HG02623 (cell line): Measurements from ENCODE around the gene PSMD11.
"Not testable (repeated sequence)": the region's sequence is repeated elsewhere in the genome, so short reads cannot be mapped to it uniquely, and the experiment has no call there.

ENCODE experiments used
- ATAC-seq: cut with Tn5 transposase; IDR thresholded peaks from one replicate; pipeline ENCODE4 v1.9.1; 2021; ENCODE audit warnings: moderate library complexity; ENCODE audit not compliant: unreplicated experiment

Gene PSMD11

DNA sequence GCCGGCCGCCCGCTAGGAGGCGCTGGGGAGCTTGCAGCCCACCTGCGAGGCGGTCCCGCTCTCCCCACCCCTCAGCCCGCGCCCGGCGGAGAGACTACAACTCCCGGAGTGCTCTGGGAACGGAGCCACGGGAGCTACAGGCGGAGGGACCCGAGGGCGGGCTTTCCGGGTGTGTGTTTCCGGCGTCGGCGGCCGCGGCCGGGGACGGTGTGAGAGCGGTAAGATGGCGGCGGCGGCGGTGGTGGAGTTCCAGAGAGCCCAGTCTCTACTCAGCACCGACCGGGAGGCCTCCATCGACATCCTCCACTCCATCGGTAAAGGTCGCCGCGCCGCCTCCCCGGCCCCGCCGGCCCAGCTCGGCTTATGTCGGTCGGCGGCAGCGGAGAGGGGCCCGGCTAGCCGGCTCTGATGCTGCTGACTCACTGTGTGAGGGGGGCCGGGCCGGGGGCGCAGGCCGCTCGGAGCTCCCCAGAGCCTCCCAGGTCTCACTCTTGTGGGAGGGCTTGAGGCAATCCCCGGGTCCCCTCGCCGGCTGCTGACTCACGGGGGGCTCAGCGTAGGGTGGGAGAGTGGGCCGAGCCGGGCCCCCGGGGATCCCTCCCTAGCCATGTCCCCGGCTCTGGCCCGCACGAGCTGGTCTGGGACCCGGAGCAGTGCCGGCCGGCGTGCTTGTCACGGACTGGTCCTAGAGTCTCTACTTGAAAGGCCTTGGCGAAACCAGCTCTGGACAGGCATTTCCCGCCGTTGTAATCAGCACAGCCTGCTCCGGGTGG is at the start of gene PSMD11:
Gene PSMD11, plus strand, starts transcription at position 210 of the 773 bp plus-strand sequence. Its CDS starts 14 bp downstream, at position 224.
- ATAC-seq = peak; percentile 87

DNA sequence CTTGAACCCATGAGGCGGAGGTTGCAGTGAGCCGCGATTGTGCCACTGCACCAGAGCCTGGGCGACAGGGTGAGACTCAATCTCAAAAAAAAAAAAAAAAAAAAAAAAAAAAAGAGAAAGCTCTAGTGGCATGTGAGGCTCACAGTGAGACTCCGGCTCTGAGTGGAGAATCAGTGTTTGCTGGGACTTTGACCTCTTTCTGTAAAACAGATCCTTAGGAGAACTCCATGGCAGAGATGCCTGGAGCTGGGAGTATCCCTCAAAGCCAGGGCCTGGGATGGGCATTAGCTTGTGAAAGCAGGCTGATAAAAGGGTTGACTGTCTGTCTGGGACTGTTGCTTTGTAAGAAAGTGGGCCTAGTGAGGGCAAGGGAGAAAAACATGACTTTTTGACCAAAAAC is 48.0 kb upstream of the PSMD11 start:
- ATAC-seq = no peak

DNA sequence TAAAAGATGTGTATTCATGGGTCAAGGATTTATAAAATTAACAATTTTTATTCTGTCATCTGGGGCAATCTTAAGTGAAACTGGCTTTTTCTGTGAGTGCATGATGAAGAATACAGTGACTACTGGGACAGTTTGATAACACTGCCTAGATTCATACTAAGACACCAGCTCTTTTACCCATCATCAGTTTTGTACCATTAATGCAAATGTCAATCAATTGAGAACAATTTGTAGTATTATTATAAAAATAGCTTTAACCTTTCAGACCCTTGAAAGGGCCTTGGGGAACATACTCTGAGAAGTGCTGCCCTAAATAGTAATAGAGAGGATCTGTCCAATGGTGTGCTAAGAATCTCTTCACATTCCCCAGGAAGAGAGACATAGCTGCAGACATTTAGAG is 45.4 kb upstream of the PSMD11 start:
- ATAC-seq = no peak

DNA sequence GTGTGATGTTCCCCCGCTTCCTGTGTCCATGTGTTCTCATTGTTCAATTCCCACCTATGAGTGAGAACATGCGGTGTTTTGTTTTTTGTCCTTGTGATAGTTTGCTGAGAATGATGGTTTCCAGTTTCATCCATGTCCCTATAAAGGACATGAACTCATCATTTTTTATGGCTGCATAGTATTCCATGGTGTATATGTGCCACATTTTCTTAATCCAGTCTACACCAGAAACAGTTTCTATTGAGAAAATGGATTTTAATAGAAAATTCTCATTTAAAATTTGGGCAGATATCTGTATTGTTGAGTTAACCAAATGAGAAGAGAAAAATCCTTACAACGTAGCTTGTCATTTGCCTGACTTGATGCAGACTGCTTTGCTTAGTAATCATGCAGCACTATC is 34.2 kb upstream of the PSMD11 start:
- ATAC-seq = not testable (repeated sequence)

GRCh38 chr17:32426894-32427293 is 17.4 kb upstream of the PSMD11 start:
- ATAC-seq = no peak

GRCh38 chr17:32429598-32429997 is 14.7 kb upstream of the PSMD11 start:
- no peak for ATAC-seq

- ATAC-seq = no peak
Measured at GRCh38 chr17:32440722-32441121, 3.6 kb upstream of the PSMD11 start.

- no peak for ATAC-seq
Measured at GRCh38 chr17:32441886-32442285, 2.4 kb upstream of the PSMD11 start.

DNA sequence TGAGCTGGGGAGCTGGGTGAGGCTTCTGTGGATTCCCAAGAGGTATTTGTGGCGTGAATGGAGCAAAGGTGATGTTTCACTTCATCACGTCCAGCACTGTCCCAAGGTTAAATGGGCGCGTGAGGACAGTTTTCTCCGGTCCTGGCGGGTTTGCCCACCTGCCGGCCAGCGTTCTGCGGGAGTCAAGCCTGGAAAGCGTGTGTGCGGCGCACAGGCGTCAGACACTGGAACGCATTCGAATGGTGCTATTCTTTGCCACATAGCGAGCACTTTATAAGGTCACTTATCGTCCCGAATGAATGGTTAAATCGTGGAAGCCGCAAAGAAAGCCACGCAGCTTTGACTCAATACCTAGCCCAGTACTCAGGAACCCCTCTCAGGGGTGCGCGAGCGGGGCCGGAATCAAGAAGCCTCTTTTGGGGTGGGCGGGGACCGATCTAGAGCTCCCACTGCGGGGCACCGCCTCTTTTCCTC is 446 bp upstream of the PSMD11 start:
- ATAC-seq = peak; percentile 5

DNA sequence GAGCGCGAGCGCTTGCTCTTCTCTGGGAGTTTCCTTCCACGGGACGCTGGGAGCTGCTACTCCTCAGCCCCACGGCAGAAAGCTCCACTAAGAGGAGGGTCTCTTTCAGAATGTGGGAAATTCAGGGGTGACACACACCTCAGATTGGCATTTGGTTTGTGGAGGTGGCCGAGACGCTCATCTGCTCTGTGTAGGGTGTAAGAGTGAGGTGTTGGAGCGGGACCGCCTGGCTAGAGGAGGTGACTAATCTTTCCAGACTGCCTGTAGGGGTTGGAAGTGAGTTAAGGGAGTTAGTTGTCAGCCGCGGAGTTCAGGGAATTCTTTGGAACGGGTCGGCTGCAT is 735 bp downstream of the PSMD11 start:
- ATAC-seq = no peak

DNA sequence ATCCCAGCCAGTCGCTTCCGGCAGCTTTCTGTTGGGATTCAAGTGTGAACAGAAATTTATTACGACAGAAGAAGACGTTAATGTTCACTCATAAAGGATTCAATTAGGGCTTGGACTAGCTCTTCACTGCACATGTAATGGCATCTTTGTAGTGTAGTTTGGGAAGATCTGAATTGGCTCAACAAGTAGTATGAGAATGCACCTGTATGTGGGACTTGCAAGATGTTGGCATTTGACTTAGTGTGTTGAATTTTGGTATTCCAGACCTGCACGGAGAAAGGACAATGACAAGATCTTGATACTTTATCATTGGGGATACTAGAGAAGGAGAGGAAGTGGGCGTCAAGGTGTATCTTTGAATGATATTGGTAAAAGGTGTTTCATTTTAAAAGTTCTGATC is 1.2 kb downstream of the PSMD11 start:
- no peak for ATAC-seq

GRCh38 chr17:32445971-32446370 is 1.7 kb downstream of the PSMD11 start:
- no peak for ATAC-seq

DNA sequence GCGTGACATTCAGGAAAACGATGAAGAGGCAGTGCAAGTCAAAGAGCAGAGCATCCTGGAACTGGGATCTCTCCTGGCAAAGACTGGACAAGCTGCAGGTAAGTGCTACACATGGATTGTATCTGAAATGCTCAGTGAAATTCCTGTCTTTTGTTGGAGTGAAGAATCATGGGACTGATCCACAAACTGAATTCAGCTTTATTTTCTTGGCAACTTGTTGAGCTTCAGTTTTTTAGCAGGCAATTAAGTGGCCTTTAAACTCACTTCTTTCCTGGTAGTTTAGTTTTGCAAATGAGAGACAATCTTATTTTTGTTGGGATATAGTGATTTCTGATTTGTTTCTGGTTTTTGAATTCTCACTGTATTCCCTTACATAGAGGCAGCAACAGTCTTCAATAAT is 2.6 kb downstream of the PSMD11 start:
- ATAC-seq = no peak

DNA sequence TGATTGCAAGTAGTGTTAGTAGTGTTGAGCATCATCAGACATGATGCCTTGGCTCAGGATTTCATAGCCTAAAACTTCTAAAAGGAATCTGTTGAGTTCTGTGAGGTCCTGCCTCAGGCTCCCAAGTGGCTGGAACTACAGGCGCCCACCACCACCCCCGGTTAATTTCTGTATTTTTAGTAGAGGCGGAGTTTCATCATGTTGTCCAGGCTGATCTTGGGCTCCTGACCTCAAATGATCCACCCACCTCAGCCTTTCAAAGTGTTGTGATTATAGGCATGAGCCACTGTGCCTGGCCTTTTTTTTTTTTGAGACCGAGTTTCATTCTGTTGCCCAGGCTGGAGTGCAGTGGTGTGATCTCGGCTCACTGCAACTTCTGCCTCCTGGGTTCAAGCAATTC is 5.7 kb downstream of the PSMD11 start:
- no peak for ATAC-seq

- ATAC-seq = not testable (repeated sequence)
Measured at GRCh38 chr17:32450379-32450778, 6.1 kb downstream of the PSMD11 start.

GRCh38 chr17:32451879-32452278 is 7.6 kb downstream of the PSMD11 start:
- no peak for ATAC-seq

GRCh38 chr17:32452281-32452680 is 8.0 kb downstream of the PSMD11 start:
- no peak for ATAC-seq

DNA sequence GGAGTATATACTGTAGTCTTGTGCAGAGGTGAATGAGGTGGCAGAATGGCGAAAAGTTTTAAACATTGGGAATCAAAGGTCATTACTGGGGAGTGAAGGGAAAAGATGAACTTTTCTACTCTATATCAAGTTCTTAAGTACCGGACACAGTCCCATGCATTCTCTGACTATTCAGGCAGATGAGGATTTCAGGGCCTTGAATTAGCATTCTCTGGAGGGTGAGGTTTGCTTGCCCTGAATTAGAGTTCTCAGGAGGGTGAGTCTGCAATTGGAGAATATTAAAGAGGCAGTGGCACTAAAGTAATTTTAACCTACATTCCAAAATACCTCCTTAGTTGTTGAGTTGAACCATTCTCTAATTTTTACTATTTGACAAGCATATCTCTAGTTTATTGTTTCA is 9.1 kb downstream of the PSMD11 start:
- no peak for ATAC-seq

DNA sequence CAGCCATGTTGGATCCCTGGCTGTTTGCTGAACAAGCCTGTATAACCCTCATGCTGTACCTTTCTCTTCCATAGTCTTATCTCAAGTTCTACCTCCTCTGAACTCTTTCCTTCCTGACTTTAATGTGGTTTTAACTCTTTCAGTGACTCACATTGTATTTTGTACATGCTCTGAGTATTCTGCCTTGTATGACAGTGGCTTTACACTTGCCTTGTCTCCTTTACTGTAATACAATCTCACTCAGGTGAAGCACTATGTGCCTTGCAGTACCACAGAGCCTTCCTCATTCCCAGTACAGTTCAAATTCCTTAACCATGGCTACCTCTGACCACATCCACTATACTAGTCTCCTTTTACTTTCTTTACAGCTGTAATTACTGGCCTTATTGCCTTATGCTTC is 14.1 kb downstream of the PSMD11 start:
- no peak for ATAC-seq

DNA sequence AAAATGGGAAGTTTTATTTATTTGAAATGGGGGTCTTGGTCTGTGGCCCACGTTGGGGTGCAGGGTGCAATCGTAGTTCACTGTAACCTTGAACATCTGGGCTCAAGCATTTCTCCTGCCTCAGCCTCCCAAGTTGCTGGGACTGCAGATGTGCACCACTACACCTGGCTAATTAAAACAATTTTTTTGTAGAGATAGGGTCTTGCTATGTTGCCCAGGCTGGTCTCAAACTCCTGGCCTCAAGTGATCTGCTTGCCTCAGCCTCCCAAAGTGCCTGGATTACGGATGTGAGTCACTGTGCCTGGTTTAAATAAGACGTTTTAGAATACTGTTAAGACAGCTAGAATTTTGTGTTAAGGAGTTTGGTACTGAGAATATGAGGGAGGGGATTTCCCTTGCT is 15.7 kb downstream of the PSMD11 start:
- ATAC-seq = no peak

GRCh38 chr17:32461498-32461852 is 17.2 kb downstream of the PSMD11 start:
- ATAC-seq = no peak

- no peak for ATAC-seq
Measured at GRCh38 chr17:32461853-32462617, 17.7 kb downstream of the PSMD11 start.
